NCI-H526 (cell line): ENCODE measurements around the gene S100A6.
"Not testable (repeated sequence)": the region's sequence is repeated elsewhere in the genome, so short reads cannot be mapped to it uniquely, and the experiment has no call there.

Source experiments
- DNase-seq, 2 experiments: peaks; one replicate each; lab custom pipeline; 2025; lab: John Stamatoyannopoulos, UW

Gene S100A6

DNA sequence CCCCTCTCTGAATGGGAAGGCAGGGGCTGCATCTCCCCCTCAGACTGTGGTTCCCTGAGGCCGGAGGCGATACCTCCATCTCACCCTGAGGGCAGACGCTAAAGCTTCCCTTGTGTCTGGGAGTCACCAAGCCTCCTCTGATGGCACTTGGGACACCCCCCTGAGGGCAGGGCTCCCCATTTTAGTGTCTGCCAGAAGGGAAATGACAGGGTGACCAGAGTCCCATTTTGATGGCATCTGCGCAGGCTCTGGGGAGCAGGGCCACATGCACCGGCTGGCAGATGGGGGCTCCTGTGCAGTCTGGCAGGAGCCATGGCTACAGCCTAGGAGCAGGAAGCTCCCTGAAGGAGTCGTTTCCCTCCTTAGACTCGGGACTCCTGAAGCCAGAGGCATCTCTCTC, 28.2 kb upstream of the S100A6 start:
- DNase-seq, result no peak

DNA sequence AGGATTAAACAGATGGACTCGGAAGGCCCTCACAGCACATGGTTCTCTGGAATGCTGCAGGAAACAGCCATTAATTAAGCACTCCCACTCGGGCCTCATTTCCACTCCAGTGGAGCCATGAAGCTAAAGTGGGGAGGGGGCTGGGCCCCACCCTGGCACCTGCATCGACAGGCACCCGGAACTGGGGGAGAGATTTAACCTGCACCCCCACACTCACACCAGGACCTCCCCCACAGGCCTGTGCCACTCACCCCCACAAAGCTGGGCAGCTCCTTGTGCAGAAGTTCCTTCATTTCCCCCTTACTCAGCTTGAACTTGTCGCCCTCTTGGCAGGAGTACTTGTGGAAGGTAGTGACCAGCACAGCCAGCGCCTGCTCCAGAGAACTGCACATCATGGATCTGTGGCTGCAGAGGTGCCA, 27.7 kb upstream of the S100A6 start:
- no peak for DNase-seq

DNA sequence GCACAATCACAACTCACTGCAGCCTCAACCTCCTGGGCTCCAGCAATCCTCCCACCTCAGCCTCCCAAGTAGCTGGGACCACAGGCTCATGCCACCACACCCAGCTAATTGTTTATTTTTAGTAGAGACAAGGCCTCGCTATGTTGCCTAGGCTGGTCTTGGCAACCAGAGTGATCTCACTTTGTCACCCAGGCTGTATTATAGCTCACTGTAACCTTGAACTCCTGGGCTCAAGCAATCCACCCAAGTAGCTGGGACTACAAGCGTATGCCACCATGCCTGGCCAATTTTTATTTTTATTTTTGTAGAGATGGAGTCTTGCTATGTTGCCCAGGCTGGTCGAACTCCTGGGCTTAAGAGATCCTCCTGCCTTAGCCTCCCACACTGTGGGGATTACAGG, 26.2 kb upstream of the S100A6 start:
- not testable (repeated sequence) for DNase-seq

DNA sequence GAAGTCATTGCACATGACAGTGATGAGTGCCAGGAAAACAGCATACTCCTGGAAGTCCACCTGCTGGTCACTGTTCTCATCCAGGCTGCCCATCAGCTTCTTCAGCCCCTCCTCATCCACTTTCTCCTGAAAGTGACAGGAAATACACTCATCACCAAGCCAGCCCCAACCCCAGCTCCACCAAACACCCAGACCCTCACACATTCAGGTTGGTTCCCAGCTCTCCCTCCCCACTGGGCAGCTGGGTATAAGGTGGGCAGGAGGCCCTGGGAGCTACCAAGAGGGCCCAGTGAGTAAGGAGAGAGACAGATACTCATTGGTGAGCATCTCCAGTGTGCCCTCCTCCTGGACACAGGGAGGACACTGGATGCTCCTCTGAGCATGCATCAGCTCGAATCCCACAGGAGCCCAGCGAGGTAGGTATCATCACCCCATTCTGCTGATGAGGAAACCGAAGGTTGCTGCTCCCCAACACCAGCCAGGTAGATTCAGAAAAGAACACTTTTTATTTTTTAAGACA, 25.7 kb upstream of the S100A6 start:
- DNase-seq, result no peak

DNA sequence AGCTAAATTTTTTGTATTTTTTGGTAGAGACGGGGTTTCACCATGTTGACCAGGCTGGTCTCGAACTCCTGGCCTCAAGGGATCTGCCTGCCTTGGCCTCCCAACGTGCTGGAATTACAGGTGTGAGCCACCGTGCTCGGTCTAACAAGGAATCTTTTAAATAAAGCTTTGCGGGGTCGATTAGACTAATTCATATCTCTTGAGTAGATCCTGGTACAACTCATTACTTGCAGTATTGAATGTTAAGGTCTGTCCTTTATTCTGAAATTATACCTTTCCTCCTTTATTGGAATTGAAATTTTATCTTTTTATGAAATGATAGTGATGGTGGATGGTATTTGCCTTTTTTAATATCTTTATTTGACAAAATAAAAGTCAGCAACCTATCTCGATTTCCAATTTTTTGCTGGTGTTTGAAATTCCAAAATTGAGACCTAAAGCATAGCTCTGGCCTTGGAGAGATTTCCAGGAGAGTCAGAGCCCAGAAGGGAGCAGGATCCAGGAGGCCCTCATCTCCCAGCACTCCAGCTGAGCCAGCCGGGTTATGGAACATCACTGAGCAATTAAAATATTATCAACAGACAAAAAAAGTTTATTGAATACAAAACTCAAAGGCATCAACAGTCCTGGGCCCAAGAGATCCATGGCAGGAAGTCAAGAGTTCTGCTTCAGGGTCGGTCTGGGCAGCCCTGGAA, 25.1 kb upstream of the S100A6 start:
- no peak for DNase-seq

DNA sequence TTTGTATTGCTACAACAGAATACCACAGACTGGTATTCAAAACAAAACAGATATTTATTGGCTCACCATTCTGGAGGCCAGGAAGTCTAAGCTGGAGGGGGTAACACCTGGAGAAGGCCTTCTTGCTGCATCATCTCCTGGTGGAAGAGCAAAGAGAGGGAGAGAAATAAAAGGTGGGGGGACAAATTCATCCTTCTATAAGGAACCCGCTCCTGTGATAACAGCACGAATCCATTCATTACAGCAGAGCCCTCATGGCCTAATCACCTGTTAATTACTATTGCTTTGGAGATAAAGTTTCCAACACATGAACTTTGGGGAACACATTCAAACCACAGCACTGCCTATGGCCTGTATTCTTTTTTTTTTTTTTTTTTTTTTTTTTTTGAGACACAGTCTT, 24.4 kb upstream of the S100A6 start:
- DNase-seq, result no peak

DNA sequence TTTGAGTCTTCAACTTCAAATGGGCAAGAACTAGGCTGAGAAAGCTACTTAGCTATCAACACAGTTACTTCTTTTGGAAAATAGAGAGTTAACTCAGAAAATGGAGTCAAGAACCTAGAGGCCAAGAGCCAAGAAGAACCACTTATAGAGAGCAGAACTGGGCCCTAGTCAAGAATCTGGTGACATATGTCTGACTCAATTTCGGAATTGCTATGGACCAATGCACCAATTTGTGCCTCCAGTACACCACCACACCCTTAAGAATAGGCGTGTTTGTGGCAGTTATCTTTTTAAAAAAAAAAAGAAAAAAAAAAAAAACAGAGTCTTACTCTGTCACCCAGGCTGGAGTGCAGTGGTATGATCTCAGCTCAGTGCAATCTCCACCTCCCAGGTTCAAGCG, 22.1 kb upstream of the S100A6 start:
- DNase-seq, result no peak

DNA sequence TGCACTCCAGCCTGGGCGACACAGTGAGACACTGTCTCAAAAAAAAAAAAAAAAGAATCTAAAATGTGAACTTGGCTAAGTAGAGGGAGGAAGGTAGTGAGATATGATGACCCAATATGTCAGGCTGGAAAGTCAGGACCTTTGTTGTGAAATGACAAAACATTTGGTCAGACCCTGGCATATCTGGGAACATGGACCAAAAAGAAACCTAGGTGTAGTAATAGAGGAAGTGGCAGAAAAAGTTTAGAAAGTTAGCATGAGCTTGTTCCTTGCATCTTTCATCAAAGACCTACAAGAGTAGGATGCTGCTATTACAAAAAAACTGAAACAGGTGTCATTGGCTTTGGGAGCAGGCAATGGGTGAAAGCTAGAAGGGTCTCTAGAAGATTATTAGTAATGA, 20.6 kb upstream of the S100A6 start:
- no peak for DNase-seq

DNA sequence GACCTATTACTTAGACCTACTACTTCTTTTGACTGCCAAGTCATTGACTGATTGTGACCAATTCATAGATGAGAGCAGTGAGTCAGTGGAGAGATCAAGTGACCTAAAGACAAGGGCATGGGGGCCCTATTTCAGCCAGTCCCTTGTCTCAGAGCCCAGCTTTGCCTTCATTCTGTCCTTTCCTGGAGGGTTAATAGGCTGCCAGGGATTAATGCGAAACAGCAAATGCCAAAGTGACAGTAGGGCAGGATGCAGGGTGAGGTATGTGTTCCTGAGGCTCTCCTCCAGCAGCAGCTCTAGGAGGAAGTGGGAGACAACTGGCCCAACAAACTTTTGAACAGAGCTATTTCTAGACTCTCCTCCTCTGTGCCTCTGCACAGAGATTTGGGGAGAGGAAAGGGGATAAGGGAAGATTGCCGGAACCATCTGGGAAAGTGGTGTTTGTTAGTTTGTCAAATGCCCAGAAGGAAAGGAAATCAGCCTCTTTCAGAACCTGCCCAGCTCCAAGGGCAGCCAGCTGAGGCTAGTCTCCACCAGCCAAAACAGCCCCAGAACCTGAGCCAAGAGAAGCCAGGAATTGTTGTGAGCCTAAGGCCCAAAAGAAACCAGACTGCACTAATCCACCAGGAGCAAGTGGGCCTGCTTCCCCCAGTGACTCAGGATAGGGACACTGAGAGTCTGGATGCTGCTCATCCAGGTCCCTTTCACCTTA, 18.2 kb upstream of the S100A6 start:
- DNase-seq, result no peak

DNA sequence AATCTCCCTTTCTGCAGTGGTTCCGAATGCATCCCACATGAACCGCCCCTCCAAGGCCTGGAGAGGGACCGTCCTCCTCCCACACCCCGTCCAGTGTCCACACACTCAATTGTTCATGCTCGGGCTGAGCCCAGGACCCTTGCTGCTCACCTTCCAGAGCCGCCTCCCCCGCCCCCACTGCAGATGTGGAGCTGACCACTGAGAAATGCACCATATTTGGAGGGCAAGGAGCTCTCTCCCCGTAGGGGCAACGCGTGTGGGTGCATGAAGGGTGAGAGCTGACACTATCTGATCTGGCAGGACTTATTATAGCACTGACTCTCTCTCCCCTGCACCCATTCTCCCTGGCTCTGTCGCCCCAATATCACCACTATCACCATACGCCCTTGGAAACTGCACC, 17.3 kb upstream of the S100A6 start:
- no peak for DNase-seq

DNA sequence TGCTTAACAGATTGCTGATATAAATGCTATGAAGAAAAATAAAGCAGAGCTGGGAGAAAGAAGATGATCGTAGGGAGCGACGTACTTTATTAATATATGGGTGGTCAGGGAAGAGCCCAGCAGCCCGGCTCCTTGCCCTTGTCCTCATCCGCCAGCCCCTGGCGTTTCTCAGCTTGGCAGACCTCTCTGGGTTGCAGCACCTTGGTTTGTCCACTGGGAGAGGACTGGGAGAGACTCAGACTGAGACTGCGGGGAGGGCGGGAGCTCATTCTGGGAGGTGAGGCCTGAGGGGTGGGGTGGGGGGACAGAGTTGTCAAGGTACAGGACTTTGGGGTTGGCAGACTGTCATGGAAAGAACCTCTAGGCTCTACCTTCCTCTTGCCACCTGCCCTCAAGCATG, 16.5 kb upstream of the S100A6 start:
- DNase-seq, result no peak

DNA sequence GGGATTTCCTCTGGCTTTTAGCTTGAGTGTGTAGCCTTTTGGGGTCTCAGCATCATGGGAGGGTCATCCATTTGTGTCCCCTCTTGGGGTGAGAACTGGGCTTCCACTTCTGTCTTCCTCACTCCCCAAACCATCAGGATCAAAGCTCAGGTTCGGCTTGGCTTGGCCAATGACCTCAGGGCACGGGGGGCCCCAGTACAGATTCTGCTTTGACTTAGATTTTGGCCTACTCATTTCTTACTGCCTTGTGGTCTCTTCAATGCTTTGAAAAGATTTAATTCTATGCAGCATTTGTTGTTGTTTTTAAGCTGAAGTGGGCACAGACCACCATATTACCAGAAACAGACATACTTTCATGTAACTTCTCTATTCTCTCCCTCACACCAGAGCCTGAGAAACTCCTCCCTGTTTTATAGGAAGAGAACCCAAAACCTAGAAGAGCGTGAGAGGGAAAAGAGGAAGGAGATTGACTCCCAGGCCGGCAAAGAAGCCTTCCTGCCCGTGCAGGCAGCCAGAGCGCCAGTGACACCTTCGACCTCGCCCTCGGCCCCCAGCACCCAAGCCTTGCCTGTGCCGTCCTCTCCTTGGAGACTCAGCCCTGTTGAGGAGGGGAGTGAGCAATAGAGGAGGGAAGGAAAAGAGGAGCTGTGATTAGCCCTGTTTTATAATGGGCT, 15.2 kb upstream of the S100A6 start:
- DNase-seq, result no peak

DNA sequence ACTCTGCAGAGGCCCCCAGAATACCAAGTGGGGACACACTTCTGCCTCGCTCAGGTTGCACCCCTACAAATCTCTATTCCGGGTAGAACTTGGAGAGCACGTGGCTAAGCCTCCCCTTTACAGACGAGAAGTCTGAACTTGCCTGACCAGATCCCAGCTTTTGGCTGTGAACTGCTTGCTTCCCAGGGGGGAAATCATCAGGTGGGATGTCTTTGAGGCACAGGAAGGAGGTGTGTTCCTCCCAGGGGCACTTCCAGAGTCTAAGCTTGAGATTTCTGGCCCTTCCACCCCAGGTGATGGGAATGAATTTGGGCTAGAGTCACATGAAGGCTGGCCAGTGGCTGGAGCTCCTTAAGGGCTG, 14.6 kb upstream of the S100A6 start:
- DNase-seq, result no peak

DNA sequence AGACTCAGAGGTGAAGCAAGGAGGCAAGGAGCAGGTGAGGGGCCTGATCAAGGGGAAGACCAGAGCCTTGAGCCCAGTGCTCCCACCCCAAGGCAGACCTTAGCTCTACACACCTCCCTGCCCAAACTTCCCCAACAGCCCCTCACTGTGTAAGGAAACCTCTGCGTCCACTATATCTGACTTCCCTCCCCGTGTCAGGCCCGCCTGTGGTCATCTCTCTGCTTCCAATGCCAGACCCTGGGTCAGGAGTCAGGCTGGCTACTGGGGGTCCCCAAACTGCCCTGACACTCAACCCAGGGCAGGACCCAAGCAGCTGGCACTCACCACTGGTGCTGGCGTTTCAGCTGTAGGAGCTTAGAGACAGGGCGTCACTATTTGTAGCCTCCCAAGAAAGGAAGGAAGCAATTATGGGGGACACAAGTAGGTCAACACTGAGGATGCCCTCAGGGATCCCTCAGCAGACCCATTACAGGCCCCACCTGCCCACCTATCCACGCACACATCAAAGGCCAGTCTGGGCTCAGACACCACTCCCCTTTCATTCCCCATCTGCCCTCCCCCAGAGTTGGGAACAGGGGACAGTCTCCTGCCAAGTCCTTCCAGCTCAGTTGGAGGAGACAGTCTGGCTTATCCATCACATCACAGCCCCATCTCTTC, 14.1 kb upstream of the S100A6 start:
- no peak for DNase-seq

DNA sequence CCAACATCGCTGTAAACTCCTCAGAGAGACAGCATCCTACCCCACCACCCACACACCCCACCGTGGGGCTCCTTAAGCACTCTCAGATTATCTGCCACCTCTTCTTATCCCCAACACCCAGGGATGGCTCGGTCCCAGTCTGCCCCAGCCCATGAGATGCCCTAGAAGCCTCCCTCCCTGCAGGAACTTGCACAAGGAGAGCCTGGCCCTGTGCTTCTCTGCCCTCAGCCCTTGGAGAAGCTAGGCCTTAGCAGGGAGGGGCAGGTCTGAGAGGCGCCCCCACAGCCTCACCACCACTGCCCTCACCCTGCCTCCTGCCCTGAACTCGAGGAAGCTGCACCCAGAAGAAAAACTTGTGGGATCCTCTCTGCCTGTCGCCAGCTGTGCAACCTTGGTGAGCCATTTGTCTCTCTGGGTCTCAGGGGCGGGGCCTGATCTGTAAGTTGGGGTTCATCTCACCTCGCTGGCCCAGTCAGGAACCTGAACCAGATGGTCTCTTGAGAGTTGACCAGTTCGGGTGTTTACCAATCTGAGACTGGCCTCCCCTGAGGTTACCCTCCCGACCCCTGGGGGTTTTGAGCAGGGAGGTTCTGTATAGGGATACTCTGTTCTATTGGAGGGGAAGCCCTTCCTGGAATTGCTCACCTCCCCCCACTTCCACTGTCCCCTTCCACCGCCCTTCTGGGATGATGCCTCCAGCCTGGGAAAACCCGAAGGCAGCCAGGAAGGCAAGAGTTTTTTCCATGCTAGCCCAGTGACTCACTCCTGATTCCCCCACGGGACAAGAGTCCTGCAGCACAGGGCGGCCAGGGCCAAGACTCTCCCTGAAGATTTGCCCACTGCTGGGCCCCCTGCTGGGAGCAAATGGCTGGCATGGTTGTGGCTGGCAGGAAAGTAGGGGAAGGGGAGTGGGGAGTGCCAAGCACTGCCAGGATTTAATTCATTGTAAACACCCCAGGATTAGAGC, 13.2 kb upstream of the S100A6 start, which contains the start of gene S100A3:
Gene S100A3, minus strand, starts transcription at position 537 of the 967 bp plus-strand sequence. CDS start 773 bp downstream, outside the sequence.
- no peak for DNase-seq

DNA sequence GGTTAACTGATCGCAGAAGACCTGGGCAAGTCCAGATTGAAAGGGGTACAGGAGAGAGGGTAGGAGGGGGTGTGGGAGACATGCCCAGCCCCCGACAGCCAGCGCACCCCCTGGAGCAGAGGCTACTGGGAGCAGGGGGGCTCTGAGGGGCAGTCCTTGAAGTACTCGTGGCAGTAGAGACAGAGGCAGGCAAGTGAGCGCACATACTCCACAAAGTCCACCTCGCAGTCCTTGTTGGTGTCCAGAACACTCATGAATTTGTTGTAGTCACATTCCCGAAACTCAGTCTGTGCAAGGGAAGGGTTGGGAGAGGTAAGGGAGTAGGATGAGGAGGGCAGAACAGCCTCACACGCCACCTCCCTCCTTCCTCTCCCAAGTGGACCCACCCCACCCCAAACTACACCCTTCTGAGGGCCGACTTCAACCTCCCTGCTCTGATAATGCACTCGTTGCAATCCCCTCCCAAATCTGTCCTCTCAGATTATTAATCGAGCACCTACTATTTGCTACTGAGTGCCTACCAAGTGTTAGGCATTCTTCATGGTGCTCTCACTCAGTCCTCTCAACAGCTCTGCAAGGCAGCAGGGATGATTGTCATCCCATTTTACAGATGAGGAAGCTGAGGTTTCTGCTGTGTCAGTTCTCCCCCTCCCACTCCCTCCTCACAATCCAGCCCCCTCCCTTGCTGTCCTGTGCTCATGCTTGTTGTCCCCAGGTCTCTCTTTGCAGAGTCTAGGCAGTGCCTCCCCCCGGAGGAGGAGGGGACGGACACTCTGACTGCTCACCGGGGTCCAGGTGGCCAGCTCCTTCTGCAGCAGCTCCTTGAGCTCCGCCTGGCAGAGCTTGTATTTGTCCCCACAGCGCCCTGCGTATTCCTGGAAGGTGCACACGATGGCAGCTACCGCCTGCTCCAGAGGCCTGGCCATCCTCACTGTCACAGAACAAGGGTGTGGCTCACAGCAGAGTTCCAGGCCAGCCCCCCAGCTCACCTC, 12.1 kb upstream of the S100A6 start:
- no peak for DNase-seq

DNA sequence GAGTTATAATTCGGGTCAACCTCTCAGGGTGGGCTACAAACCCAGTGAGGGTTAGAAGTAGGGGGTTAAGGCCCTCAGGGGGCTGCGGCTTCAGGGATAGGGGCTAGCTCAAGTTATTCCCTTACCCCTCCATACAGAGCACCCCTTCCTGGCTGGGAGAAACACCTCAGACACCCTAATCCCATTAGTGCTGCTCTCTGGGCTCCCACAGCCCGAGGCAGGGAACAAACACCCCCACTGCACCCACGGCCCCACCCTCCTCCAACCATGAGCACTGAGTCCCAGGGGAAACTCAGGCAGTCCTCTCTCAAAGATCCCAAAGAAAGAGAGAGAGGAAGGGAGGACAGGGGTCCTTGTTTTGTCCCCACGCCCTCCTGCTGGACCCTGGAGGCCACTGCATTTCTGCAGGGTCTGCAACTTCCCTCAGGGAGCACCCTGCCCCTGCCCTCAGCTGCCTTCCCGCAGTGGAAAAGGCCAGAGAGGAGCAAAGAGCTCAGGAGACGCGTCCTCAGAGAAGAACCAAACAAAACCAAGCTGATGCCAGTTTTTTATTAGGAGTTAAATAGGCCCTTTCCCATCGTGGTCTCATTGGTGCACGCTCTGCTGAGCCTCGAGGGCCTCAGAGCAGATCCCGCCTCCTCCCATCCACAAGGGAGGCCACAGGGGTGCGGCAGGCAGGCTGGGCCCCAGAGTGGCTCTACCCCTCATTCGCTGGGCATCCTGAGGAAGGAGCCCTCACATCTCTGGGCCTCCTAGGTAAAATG, 11.2 kb upstream of the S100A6 start:
- no peak for DNase-seq

DNA sequence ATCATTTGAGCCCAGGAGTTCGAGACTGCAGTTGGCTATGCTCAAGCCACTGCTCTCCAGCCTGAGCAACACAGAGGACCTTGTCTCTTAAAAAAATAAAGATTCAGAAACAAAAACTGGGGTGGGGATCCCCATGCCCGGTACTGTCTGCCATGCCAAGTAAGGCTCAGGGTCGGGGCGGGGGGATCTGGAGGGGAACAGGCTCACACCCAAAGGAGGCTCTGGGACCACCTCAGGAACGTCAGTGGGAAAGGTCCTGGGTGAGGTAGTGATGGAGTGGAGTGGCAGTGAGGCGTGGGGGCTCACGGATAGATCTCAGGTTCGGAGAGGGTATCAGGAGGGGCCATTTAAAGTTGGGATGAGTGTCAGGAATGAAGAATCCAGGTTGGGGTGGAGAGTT, 10.6 kb upstream of the S100A6 start:
- no peak for DNase-seq
